Progenitor cell of endocrine pancreas (in vitro differentiated cells): ENCODE measurements around the gene TMCC3. TPM values are rescaled to one million over a fixed set of nuclear protein-coding genes. Genes with fewer than 3 reads are reported as not detected.
"Not testable (repeated sequence)": the region's sequence is repeated elsewhere in the genome, so short reads cannot be mapped to it uniquely, and the experiment has no call there.

Experiments used
- DNase-seq: peaks from one replicate; pipeline ENCODE4 v3.0.0; 2021; ENCODE audit warnings: low spot score; ENCODE audit not compliant: unreplicated experiment
- H3K27ac Mint-ChIP-seq: 2 replicates; pipeline ENCODE4 v1.8.0; 2021; ENCODE audit warnings: mild to moderate bottlenecking, moderate library complexity, mixed read lengths
- H3K27me3 Mint-ChIP-seq: 2 replicates; pipeline ENCODE4 v1.8.0; 2021; ENCODE audit warnings: mixed read lengths
- H3K36me3 Mint-ChIP-seq: 2 replicates; pipeline ENCODE4 v1.8.0; 2022; ENCODE audit warnings: mixed read lengths; ENCODE audit not compliant: insufficient read depth
- H3K4me1 Mint-ChIP-seq: 2 replicates; pipeline ENCODE4 v1.8.0; 2021; ENCODE audit warnings: low read depth, mixed read lengths
- H3K4me3 Mint-ChIP-seq: 2 replicates; pipeline ENCODE4 v1.8.0; 2021; ENCODE audit warnings: low read depth, mild to moderate bottlenecking, moderate library complexity, mixed read lengths
- H3K9me3 Mint-ChIP-seq: 2 replicates; pipeline ENCODE4 v1.8.0; 2021; ENCODE audit warnings: low read depth, mixed read lengths
- total RNA-seq: library from RNA; stranded (reverse); gene quantifications from 2 replicates; pipeline ENCODE4 v1.2.1, GENCODE V29; 2021
- TF ChIP-seq, protein P1 (sequence below): fragments of 200-600 bp; sonication (generic); IDR thresholded peaks from one replicate; pipeline ENCODE4 v1.5.0; 2021; ENCODE audit warnings: antibody characterized with exemption, mild to moderate bottlenecking; ENCODE audit not compliant: unreplicated experiment

The TMCC3 gene
- total RNA-seq, 1 donor from 2014 or later, result 15.9 TPM

DNA sequence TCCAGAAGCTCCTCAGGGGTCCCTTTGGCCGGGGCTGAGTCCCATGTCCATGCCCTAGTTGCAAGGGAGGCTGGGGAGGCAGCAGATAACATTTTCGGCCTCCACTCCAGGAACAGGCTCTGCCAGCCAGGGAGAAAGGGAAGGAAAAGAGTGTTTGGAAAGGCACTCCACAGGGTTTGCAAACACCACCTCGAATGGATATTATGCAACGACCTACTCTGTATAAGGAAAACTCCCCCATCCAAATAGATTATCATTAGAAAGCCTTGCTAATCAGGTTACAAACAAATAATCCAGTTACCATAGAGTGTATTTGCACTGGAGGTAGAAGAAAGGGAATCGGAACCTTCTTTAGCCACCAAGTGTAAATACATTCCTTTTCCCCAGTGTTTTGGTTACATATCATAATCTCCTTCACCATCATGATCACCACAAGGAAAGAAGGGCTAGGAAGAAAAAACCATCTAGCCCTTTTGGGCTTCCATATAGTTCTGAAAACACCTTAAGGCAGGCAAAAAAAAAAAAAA is 40.4 kb downstream of the TMCC3 start:
- no peak overlapping the region for H3K4me3 Mint-ChIP-seq
- no peak for DNase-seq
- H3K4me1 Mint-ChIP-seq, result peaks cover 16% of the 10 kb centered on the region
- H3K9me3 Mint-ChIP-seq, result peaks cover 10% of the 10 kb centered on the region
- H3K36me3 Mint-ChIP-seq, result peaks cover 17% of the 10 kb centered on the region
- TF ChIP-seq, protein P1, sequence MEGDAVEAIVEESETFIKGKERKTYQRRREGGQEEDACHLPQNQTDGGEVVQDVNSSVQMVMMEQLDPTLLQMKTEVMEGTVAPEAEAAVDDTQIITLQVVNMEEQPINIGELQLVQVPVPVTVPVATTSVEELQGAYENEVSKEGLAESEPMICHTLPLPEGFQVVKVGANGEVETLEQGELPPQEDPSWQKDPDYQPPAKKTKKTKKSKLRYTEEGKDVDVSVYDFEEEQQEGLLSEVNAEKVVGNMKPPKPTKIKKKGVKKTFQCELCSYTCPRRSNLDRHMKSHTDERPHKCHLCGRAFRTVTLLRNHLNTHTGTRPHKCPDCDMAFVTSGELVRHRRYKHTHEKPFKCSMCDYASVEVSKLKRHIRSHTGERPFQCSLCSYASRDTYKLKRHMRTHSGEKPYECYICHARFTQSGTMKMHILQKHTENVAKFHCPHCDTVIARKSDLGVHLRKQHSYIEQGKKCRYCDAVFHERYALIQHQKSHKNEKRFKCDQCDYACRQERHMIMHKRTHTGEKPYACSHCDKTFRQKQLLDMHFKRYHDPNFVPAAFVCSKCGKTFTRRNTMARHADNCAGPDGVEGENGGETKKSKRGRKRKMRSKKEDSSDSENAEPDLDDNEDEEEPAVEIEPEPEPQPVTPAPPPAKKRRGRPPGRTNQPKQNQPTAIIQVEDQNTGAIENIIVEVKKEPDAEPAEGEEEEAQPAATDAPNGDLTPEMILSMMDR, result no peak
- no peaks in the 10 kb centered on the region for H3K27me3 Mint-ChIP-seq
- no peak overlapping the region for H3K27ac Mint-ChIP-seq

GRCh38 chr12:94606810-94607209 is 43.5 kb downstream of the TMCC3 start:
- not testable (repeated sequence) for H3K4me3 Mint-ChIP-seq, H3K27ac Mint-ChIP-seq, H3K9me3 Mint-ChIP-seq, DNase-seq, H3K27me3 Mint-ChIP-seq
- Mint-ChIP-seq H3K4me1 (peaks cover 19% of the 10 kb centered on the region), H3K36me3 (peaks cover 17% of the 10 kb centered on the region)

GRCh38 chr12:94604366-94604698 is 46.0 kb downstream of the TMCC3 start:
- H3K9me3 Mint-ChIP-seq, result peaks cover 10% of the 10 kb centered on the region
- no peak overlapping the region for H3K27ac Mint-ChIP-seq
- no peak for DNase-seq
- H3K36me3 Mint-ChIP-seq, result peaks cover 17% of the 10 kb centered on the region
- TF ChIP-seq, protein P1, result no peak
- H3K27me3 Mint-ChIP-seq, result no peaks in the 10 kb centered on the region
- H3K4me1 Mint-ChIP-seq, result peaks cover 7% of the 10 kb centered on the region
- no peak overlapping the region for H3K4me3 Mint-ChIP-seq

GRCh38 chr12:94603434-94604365 is 46.7 kb downstream of the TMCC3 start:
- Mint-ChIP-seq H3K36me3 (peaks cover 17% of the 10 kb centered on the region), H3K27me3 (no peaks in the 10 kb centered on the region), H3K9me3 (peaks cover 10% of the 10 kb centered on the region), H3K27ac (no peak overlapping the region), H3K4me3 (no peak overlapping the region), H3K4me1 (peaks cover 13% of the 10 kb centered on the region)
- no peak for DNase-seq
- TF ChIP-seq, protein P1, result peak; percentile 47

GRCh38 chr12:94602024-94602423 is 48.3 kb downstream of the TMCC3 start:
- peaks cover 10% of the 10 kb centered on the region for H3K36me3 Mint-ChIP-seq
- TF ChIP-seq, protein P1, result no peak
- no peak overlapping the region for H3K4me3 Mint-ChIP-seq
- H3K4me1 Mint-ChIP-seq, result peaks cover 16% of the 10 kb centered on the region
- no peak overlapping the region for H3K27ac Mint-ChIP-seq
- no peaks in the 10 kb centered on the region for H3K27me3 Mint-ChIP-seq
- no peak for DNase-seq
- peaks cover 8% of the 10 kb centered on the region for H3K9me3 Mint-ChIP-seq

- peaks cover 20% of the 10 kb centered on the region for H3K4me1 Mint-ChIP-seq
- not testable (repeated sequence) for H3K27me3 Mint-ChIP-seq, H3K36me3 Mint-ChIP-seq, DNase-seq, H3K9me3 Mint-ChIP-seq, H3K4me3 Mint-ChIP-seq, H3K27ac Mint-ChIP-seq
Measured at GRCh38 chr12:94601307-94601706, 49.0 kb downstream of the TMCC3 start.
